HG03571 (cell line): ENCODE measurements around the gene LPAR1.

Experiments used
- ATAC-seq: cut with Tn5 transposase; IDR thresholded peaks from one replicate; pipeline ENCODE4 v1.9.1; 2021; ENCODE audit not compliant: unreplicated experiment

The LPAR1 gene

DNA sequence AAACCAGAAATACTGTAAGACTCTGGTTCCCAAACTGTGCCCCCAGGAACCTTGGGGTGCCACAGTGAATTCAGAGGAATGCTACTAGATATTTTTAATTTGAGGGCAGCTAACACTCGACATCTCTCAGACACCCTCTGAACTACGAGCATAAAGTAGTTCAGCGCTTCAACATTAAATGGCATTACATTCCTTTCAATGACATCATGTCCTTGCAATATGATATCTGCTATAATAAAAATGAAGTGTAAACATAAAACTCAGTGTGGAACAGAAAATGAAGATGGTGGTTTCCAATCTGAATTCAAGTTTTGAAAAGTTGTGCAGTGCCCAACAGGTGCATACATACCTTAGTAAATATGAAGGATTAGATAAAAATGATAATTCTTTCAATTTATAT lies 116.1 kb downstream of the LPAR1 start:
- ATAC-seq, result no peak

DNA sequence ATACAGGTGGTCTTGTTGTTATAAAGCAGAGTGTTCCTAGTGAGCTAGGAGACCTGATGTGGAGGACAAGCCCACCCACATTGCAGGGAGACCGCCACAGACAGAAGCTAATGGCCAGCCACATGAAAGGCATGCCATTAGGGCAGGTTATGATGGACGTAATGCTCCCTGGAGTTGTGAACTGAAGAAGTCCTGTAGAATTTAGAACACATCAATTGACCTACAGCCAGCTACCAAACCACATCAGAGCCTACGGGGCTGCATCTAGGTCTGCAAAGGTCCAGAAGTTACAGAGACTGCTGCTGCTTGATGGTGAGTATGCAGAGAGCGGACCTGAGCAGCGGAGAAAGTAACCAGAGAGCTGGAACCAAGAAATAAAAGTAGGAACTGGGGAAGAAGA lies 116.6 kb downstream of the LPAR1 start:
- ATAC-seq, result no peak

- ATAC-seq, result no peak
Observed at GRCh38 chr9:110919609-110920008, 118.7 kb downstream of the LPAR1 start.

- ATAC-seq, result no peak
Observed at GRCh38 chr9:110919050-110919435, 119.2 kb downstream of the LPAR1 start.

DNA sequence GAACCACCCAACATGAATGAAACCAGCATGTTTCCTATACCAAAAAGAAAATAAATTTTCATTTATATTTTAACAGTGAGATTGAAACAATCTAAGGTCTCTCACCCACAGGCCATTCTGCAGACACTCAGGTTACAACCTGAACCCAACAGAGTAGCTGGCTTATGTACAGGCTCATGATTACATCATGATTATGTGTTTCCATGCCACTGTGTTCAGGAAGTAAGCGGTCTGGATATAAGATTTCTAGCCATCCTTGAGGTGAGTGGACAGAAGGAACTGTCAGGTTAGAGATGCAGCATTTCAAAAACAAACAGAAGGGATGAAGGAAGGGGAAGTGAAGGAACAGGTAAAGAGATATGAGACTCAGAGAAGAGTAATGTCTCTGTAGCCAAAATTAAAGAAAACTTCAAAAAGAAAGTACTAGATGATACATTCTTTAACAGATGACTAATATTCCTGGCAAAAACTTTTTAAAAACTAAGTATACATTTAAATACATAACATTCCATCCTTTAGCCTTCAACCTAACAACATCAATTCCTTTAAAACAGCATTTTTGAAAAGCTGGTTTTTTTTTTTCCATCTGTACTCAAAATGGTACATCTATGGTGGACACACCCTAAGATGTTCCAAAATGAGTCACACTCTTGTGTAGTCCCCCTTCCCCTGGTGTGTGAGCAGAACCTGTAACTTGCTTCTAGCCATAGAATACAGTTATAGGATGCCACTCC lies 119.8 kb downstream of the LPAR1 start:
- ATAC-seq, result no peak

DNA sequence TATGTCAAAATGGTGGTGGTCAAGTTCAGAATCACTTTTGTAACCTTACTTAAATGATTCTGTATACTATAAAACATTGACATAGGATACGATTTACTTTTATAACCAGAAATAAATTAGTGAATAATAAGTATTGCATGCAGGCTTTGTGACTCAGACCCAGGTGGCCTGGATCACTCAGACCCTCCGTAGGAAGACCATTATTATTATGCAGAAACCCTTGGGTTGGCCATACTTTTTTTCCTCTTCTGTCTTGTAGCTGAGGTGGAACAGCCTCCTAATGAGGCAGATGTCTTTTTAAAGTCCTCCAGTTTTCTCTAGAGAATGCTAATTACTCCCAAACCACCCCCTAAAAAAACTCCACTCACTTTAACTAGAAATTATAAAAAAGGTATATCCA lies 121.9 kb downstream of the LPAR1 start:
- no peak for ATAC-seq

DNA sequence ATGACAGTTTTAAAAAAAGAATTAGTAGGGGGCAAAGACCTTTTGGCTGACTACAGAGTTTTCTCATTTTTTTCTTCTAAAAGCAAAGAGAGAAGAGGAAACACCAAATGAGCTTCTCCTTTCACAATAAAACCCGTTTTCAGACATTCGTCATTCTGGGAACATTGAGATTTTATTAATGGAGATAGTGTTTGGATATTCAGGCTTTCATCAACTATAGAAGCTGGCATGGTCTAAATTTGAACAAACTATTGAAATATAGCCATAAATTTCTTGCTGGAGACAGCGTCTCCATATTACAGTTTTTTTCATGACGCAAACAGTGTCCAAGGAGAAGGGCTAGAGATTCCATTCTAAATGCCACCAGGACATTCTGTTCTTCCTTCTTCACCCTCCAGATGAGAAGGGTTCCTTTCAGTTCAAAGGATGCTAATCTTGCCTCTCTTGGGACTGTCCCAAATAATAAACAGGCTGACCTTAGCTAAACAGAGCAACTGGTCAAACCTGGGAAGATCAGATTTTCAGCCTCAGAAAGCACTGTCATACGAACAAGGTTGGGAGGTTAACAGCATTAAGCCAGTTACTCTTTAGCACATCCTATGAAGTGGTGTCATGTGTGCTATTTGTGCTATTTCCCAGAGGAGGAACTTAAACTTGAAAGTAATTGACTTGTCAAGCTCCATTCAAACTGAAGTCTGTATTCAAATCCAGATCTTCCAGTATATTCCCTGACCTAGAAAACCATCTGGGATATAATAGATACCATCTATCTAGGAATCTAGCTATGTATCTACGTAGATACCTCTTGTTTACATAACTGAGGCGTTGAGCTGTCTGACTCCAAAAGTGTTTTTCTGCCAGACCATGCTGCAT lies 125.6 kb downstream of the LPAR1 start:
- no peak for ATAC-seq

- ATAC-seq, result no peak
Observed at GRCh38 chr9:110911659-110912418, 126.4 kb downstream of the LPAR1 start.

GRCh38 chr9:110908894-110909293 lies 129.4 kb downstream of the LPAR1 start:
- no peak for ATAC-seq

- ATAC-seq, result no peak
Observed at GRCh38 chr9:110900917-110901316, 137.4 kb downstream of the LPAR1 start.

DNA sequence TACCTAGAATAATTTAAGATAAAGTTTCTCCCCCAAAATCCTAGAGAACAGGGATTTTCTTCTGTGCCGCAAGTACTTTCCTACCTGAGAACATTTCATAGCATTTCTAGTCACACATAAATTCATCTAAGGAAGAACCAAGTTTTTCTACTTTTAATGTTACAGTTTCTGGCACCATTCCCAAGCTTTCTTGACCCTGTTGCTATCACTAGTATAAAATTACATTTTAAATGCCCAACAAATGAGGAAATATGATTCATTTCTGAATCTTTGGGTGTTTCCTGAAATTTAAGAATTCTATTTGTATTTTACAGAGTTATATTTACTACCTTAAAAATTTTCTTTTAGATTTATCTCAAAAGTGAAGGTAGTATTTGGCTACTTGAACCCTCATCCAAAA lies 137.8 kb downstream of the LPAR1 start:
- ATAC-seq, result no peak

- no peak for ATAC-seq
Observed at GRCh38 chr9:110898866-110899265, 139.4 kb downstream of the LPAR1 start.

DNA sequence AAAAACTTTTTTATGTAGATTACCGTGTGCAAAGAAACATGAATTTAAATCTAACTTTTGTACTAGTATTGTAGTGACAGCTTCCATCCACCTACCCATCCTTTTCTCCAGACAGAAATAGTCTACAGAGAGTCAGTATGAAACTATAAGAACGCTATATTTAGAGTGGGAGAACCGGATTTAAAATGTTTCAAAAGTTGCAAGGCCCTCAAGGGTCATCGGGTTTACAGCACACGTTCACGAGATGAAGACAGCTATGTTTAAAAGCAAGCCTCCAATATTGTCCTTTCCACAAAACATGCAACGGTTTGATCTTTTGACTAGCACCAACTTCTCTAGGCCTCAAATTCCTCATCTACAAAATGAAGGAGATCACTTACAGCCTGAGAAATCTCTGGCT lies 139.9 kb downstream of the LPAR1 start:
- no peak for ATAC-seq

DNA sequence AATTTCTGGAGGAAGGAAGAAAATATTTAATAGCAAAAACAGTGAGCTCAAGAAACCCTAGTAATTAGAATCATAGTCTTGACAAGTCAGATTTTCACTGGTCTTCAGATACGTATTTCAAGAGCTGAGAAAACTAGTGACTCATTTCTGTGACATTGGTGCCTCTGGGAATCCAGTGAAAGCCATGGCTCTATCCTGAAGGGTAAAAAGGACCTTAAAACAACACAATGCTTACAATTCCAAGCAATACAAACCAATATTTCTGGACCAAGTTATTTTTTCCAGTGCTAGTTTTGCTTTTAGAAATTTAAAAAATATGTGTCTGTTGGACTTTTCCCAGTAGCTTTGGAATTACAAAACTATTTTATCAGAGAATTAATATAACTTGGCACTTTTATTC lies 140.3 kb downstream of the LPAR1 start:
- no peak for ATAC-seq

DNA sequence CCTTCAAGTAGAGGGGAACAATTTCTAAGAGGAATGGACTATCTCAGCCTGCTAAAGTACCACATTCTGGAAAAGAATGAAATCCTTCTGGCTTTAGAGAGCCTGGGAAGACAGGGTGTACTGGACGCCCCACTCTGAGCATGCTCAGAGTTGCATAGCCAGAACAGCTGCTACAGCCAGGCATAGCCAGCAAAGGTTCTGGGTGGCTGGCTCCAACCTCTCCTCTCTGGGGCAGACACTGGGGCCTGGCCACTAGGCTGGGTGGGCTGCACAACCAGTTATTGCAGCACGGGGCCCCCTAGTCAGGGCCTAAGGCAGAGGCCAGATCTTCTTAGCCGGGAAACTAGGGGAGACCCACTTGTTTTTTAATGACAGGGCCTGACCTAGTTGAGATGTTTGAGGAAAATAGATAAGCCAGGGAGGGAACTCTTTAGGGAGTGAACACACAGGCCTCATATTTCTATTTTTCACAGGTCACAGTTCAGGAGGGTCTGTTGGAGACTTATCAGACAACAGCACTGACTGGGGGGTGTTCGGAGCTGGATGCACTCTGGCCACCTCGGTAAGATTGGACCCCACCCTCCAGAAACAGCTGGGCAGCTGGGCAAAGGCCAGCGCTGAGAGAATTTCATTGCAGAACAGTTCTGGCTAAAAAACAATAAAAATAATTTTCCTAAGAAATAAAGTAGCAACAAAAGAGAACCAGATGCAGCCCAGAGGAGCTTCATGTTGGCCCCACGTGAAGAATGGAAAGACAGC lies 142.9 kb downstream of the LPAR1 start:
- no peak for ATAC-seq

- no peak for ATAC-seq
Observed at GRCh38 chr9:110894731-110895130, 143.5 kb downstream of the LPAR1 start.

DNA sequence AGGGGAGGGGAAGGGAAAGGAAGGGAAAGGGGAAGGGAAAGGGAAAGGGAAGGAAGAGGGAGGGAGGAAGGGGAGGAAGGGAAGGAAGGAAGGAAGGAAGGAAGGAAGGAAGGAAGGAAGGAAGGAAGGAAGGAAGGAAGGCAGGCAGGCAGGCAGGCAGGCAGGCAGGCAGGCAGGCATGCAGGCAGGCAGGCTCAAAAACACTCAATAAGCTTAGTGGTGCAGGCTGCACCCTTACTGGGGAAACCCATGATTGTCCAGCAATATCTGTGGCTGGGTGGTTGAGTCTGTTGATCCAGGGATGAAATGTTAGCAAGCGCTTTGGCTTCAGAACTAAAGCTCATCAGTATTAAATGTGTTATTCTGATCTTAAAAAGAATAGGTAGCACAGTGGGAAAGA lies 145.6 kb downstream of the LPAR1 start:
- no peak for ATAC-seq

- no peak for ATAC-seq
Observed at GRCh38 chr9:110891760-110892159, 146.5 kb downstream of the LPAR1 start.

DNA sequence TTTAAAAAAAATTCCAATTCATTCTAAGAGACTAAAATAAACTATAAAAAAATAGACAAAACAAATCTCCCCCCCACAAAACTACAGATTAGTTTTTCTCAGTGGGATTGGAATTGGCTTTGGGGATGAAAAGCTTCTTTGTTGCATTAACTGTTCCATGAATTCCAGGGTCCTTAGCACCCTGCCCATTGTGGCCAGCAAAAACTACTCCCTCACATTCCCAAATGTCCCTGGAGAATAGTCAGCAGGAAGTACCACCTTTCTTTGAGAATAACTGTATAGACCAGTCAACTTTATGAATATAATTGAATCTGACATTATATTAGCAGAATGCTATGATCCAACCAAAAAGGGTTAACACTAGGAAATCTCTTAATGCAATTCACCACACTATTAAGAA lies 147.9 kb downstream of the LPAR1 start:
- no peak for ATAC-seq

DNA sequence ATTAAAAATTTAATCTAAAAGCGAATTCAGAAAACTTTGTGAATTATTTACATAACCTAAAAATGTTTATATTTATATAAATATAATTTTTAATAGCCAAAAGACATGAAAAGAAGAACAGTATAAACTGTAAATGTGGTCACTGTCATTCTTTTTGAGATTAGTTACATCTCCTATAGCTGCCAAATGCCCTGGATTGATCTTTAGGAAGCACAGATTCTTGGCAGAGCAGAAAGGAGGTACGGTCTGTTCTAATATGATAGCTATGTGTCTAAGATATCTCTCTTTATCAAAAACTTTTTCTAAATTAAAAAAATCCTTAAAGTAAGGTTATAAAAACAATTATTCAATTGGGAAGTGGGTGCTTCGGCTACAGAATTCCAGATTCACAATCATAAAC lies 151.0 kb downstream of the LPAR1 start:
- no peak for ATAC-seq

- no peak for ATAC-seq
Observed at GRCh38 chr9:110886832-110887231, 151.4 kb downstream of the LPAR1 start.
